ENCODE results near the gene IL25.

DNA sequence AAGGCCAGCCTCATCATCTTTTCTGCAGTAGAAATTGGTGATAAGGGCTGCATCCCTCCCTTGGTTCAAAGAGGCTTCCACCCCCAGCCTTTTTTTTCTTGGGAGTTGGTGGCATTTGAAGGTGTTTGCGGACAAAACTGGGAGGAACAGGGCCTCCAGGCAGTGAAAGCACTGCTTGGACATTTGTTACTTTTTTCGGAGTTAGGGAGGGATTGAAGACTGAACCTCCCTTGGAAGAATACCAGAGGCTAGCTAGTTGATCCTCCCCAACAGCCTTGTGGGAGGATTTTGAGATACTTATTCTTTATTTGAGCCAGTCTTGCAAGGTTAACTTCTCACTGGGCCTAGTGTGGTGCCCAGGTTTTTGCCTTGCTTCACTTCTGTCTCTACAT, 48.2 kb upstream of the IL25 start:
- TF ChIP-seq, protein P1, sequence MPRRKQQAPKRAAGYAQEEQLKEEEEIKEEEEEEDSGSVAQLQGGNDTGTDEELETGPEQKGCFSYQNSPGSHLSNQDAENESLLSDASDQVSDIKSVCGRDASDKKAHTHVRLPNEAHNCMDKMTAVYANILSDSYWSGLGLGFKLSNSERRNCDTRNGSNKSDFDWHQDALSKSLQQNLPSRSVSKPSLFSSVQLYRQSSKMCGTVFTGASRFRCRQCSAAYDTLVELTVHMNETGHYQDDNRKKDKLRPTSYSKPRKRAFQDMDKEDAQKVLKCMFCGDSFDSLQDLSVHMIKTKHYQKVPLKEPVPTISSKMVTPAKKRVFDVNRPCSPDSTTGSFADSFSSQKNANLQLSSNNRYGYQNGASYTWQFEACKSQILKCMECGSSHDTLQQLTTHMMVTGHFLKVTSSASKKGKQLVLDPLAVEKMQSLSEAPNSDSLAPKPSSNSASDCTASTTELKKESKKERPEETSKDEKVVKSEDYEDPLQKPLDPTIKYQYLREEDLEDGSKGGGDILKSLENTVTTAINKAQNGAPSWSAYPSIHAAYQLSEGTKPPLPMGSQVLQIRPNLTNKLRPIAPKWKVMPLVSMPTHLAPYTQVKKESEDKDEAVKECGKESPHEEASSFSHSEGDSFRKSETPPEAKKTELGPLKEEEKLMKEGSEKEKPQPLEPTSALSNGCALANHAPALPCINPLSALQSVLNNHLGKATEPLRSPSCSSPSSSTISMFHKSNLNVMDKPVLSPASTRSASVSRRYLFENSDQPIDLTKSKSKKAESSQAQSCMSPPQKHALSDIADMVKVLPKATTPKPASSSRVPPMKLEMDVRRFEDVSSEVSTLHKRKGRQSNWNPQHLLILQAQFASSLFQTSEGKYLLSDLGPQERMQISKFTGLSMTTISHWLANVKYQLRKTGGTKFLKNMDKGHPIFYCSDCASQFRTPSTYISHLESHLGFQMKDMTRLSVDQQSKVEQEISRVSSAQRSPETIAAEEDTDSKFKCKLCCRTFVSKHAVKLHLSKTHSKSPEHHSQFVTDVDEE (CRISPR knock-in tag; IDR thresholded peaks at IDR 0.05) = no peak
- TF ChIP-seq, protein P2, sequence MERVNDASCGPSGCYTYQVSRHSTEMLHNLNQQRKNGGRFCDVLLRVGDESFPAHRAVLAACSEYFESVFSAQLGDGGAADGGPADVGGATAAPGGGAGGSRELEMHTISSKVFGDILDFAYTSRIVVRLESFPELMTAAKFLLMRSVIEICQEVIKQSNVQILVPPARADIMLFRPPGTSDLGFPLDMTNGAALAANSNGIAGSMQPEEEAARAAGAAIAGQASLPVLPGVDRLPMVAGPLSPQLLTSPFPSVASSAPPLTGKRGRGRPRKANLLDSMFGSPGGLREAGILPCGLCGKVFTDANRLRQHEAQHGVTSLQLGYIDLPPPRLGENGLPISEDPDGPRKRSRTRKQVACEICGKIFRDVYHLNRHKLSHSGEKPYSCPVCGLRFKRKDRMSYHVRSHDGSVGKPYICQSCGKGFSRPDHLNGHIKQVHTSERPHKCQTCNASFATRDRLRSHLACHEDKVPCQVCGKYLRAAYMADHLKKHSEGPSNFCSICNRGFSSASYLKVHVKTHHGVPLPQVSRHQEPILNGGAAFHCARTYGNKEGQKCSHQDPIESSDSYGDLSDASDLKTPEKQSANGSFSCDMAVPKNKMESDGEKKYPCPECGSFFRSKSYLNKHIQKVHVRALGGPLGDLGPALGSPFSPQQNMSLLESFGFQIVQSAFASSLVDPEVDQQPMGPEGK (CRISPR knock-in tag; IDR thresholded peaks at IDR 0.05; ENCODE audit: borderline replicate concordance) = no peak
- TF ChIP-seq ZNF565 (CRISPR knock-in tag; conservative IDR thresholded peaks at IDR 0.05; ENCODE audit: low read depth) = no peak
